HG02938 (cell line): ENCODE results near the gene UNC119.
A peak's percentile ranks its signal among the peaks of the same experiment; 100 is the strongest.

ENCODE experiments used
- ATAC-seq: cut with Tn5 transposase; IDR thresholded peaks from one replicate; pipeline ENCODE4 v1.9.1; 2021; ENCODE audit warnings: mild to moderate bottlenecking, moderate library complexity; ENCODE audit not compliant: unreplicated experiment

UNC119 gene

GRCh38 chr17:28573521-28573920 is 21.1 kb upstream of the UNC119 start:
- no peak for ATAC-seq

- no peak for ATAC-seq
These were observed 20.6 kb upstream of the UNC119 start for GRCh38 chr17:28573040-28573380.

DNA sequence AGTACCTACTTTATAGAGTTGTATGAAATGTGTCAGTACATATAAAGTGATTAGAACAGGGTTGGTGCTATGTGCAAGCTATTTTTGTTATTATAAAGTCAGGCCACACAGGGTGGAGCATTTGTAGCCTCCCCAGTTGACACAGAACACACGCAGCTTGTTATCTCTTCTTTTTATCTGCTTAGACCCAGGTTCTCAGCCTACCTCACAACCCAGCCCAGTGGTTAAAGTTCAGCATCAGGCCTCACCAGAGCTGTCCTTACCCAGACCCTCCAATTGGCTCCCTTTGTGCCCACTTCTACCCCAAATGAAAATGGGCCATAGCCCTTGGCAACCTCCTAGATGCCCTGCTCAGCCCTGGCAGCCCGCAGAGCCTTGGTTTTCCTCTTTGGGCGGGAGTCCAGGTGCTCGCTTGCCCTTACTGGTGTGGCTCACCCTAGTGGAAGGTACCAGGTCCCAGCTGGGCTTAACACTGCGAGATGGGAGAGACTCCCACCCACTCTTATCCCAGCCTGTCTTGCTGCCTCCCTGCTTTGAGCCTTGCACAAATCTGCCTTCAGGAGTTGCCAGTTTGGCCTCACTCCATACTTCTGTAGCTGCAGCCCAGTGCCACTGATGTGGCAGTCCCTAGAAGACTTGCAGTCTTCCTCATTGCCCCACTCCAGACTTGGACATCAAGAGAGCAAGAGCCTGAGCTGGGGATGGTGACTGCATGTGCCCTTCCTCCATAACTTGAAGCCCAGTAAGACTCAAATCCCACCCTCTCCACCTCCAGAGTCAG is 20.0 kb upstream of the UNC119 start:
- no peak for ATAC-seq

- ATAC-seq, result peak; percentile 84
These were observed 19.1 kb upstream of the UNC119 start, which contains the start of gene PIGS for GRCh38 chr17:28571361-28572122. Gene PIGS (minus strand): TSS chr17:28571524. CDS start chr17:28571496, 28 bp downstream.

- peak; percentile 11 for ATAC-seq
These were observed 18.4 kb upstream of the UNC119 start for GRCh38 chr17:28570716-28571360.

DNA sequence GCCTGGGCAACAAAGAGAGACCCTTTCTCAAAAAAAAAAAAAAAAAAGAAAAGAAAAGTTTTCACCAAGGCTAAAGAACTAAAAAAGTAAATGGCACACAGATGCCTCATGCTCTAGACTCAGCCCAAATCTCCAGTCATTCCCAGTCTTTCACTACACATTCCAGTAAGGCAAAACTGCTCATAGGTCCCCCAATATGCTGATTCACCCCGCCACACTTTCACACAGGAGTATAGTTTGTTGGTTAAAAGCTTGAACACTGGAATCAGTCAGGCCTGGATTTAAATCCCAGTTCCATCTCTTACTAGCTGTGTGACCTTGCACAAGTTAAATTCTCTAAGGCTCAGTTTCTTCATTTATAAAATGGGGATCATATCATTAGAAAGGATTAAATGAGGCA is 17.0 kb upstream of the UNC119 start:
- no peak for ATAC-seq

GRCh38 chr17:28567604-28568003 is 15.2 kb upstream of the UNC119 start:
- ATAC-seq, result no peak

DNA sequence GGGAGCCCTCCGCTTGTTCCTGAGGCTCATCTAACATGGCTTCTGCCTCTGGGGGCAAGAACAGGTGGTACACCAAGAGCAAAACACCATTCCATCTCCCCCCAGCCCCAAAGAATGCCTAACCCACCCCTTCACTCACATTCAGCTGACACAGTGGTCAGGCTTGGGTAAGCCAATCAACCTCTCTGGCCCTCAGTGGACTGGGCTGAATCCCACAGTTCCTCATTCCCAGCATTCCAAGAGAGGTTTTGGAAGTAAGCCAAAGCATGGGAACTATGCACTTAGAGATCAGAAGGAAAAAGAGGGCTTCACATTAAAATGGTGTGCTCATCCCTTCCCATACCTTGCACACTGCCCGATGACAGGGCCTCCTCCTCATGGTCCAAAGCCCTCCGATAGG is 11.1 kb upstream of the UNC119 start:
- ATAC-seq, result no peak

DNA sequence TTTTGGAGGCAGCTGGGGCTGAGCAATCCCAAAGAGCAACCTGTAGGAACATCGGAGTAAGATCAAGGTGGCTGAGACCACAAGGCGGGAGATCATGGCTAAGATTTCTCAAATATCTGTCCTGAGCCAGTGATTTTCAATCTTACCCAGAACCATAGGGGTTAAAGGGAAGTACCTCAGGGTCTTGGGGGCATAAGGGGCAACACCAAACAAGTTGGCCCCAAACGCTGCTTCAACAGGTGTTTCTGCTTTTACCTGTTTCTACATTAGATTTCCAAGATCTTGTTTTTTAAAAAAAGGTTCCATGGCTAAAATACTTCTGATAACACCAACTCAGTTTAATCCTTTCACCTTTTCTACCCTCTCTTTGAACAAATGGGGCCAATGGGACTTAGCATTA is 2.6 kb upstream of the UNC119 start:
- no peak for ATAC-seq

GRCh38 chr17:28554565-28554964 is 2.1 kb upstream of the UNC119 start:
- ATAC-seq, result no peak

DNA sequence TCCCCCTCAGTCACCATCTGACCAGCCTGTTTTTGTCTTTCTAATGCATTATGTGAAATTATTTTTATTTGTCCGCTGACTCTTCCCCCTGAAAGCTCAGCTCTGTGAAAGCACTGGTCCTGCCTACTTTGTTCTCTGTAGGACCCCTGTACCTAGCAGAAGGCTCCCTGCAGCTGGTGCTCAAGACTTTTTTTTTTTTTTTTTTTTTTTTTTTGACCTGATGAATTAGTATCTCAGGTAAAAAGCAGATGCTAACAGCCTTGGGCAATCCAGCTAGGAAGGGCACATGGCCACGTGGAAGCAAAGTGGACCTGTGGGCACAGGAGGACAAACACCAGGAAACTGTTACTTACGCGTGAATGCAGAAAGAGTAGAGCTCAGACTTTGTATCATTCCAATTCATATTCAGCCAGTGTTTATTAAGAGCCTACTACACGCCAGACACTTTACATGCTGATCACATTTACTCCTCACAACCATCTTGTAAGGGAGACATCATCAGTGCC is 629 bp upstream of the UNC119 start:
- no peak for ATAC-seq

DNA sequence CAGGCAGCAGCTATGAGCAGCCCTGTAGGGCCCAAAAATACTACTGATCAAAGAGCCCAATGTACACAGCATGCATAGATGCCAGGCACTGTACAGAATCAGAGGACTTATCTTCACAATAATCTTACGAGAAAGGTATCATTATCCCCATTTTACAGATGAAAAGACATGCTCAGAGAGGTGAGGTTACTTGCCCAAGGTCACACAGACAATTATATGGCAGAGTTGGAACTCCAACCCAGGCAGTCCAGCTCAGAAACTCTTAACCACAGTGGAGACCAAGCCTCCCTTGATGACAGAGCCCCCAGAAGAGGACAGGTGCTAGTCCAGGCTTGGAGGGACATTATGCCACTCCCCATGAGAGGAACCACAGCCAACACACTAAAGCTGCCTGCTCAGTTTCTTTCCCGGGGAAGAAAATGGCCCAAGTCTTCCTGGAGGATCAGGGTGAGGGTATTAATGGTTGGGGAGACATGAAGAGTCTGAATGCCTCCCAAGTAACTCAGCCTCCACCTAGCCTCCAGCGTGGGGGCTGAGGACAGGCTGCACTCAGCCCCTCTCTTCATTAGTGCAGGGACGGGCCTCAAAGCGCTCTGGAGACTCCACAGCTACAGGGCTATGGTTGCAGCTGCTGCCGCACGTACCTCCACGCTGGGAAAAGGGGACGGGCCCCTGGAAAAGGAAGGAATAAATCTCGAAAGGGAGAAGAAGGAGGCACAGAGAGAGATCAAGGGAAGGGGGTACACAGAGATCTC is 826 bp downstream of the UNC119 start:
- ATAC-seq, result no peak

DNA sequence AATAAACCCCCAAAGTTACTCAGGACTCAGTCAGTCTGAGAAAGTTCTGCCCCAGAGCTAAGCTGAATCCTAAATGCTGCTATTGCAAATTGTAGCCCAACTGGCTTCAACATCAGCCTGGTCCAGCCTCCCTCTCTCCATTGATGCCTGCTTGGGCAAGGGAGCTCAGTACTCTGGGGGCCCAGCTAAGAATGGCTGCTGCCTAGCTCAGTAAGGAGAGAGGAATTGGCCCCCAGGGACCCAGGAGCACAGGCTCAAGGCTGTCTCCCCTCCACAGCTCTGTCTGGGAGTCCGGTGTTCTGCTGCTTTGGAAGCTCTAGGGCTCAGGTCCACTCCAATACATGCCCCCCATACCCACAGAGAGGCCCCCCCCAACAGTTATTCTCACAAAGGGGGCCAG is 1.6 kb downstream of the UNC119 start:
- ATAC-seq, result no peak

- no peak for ATAC-seq
These were observed 2.9 kb downstream of the UNC119 start for GRCh38 chr17:28549236-28550132.

DNA sequence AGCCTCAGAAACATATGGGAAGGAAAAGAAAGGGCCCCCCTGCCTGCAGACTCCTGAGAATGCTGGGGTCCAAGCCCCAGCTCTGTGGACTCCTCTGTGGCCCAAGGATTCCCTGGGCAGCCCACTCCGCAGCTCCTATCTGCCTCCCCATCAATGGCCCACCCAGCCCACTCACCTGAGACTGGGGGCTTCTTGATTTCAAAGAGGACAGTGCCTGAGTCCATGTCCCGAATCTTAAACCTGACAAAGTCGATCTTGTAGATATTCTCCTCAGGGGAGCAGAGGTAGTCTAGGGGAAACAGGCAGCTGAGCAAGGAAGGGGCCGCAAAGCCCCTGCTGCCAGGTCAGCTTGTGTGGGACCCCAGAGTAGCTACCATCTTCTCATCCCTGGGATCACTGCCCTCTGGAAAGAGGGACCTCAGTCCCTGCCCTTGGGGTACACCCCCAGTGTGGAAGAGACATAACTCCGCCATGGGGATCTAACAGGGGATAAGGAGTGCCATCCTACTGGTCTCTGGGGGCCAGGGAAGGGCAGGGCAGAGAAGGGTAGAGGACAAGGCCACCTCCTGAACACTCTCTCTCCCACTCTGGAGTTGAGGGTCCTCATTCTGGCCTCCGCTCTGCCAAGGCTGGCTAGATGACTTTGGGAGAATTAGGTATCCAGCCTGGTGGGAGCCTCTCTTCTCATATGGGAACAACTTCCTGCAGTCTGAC is 3.9 kb downstream of the UNC119 start:
- ATAC-seq, result no peak

GRCh38 chr17:28547623-28548416 is 4.6 kb downstream of the UNC119 start:
- peak; percentile 34 for ATAC-seq

- no peak for ATAC-seq
These were observed 5.3 kb downstream of the UNC119 start for GRCh38 chr17:28547096-28547622.

DNA sequence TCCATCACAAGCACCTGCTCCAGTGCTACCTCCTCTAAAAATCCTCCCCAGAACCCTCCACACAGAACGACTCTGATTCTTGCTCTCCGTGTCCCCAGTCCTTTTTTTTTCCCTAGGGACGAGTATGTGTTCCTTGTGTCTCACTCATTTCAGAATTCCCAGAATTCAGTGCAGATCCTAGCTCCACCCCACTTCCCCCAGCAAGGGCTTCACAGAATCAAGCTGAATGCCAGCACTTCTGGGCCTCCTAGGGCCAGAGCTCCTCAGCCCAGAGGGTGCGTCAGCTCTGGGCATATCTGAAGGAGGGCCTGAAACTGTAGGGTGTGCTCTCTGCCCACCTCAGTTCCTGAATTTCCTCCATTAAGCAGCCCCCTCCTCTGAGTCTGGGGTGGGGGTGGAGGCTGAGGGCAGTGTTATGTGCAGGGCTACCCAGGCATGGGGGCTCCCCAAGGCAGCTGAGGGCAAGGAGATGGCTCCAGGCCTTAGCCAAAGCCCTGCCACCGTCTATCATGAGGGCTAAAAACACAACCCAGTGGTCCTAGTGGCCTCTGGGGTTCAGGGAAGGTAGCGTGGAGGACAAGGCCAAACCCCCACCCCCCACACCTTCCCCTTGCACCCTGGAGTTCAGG is 6.5 kb downstream of the UNC119 start:
- ATAC-seq, result no peak
